ENCODE measurements around the gene TSHZ2. TPM values are rescaled to one million over a fixed set of nuclear protein-coding genes. Genes with fewer than 3 reads are reported as not detected.

TSHZ2 gene
- total and polyA plus RNA-seq, 9 of the 15 experiments (the other 6 are each of a cell fraction or from before 2014, with no cell fraction given): 0.03 to 0.20 (median 0.05) TPM; not detected in 4

DNA sequence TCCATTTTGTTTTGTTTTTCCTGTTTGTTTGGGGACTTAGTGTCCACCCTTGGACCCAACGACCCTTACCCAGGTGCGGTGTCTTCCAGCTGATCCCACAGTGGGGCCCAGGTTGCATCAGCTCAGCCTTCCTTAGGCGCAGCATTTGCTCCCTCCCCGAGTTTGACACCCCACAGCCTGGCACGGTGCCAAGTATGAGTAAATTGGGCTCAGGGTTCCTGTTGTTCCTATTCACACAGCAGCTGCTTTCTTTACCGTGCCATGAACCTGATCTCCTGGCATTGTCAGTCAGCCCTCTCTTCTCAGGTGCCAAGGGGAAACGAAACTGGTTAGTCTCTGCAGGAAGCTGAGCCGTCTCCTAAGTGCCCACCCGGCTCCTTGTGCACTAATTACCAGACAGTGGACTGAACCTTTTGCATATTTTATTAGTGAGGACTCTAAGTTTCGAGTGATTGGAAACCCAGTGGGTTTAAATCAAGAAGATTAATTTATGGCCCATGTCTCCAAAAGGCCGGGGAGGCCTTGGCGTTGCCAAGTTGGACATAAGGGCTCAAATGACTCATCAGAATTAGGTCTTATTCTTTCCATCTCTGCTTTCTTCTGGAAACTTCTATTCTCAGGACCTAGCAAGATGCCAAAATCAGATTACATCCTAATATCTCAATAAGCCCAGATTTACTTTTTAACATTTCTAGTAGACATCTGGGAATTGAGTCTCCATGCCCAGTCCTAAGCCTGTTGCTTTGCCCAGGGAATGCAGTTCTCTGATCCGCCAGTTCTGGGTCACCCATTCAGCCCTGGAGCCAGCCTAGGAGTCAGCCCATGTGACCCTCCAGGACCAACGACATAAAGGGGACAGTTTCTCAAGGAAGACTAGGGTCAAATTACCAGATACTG, 68.8 kb downstream of the TSHZ2 start:
- FAIRE-seq (no peak), DNase-seq (ENCODE audit: extremely low read depth in 1 of 4, low spot score in 3 of 4) (peak in 2 of 4 experiments; percentile 7 to 8)
- intact Hi-C loops (cut with micrococcal nuclease): no loop called here

More for the DNA sequence above, 68.8 kb downstream of the TSHZ2 start:
- peaks cover 7 to 8% of the 10 kb centered on the region in 2 experiments for H3K27me3 ChIP-seq (ENCODE audit: control insufficient read depth in 2 of 2, insufficient read depth in 2 of 2, low read length in 2 of 2)
- no peaks in the 10 kb centered on the region for H3K36me3 ChIP-seq (ENCODE audit: control insufficient read depth, insufficient read depth, low read length)
- H3K9me1 ChIP-seq (ENCODE audit: control insufficient read depth, insufficient read depth, low read length): no peaks in the 10 kb centered on the region
- no peak overlapping the region for H2AFZ ChIP-seq (ENCODE audit: low read depth, low read length)
- in situ Hi-C loops (cut with MboI): no loop called here
- BruUV-seq (replicated peaks): no TSS peak
- no peak overlapping the region for H3K9ac ChIP-seq (ENCODE audit: insufficient read depth in 1 of 2, low read depth in 2 of 2, low read length in 2 of 2)
- no peak overlapping the region for H3K4me2 ChIP-seq (ENCODE audit: insufficient read depth, low read length)
- TF ChIP-seq TCF3 (CRISPR knock-in tag; IDR thresholded peaks at IDR 0.05): no peak
- TF ChIP-seq THRAP3 (IDR thresholded peaks at IDR 0.05; ENCODE audit: borderline replicate concordance): no peak
- TF ChIP-seq NFE2 (IDR thresholded peaks at IDR 0.05; ENCODE audit: low read depth): peak; percentile 20; the same call in 1 of the 2 replicates
- peak; percentile 99 for TF ChIP-seq NFIC (IDR thresholded peaks at IDR 0.05)
- no peak for TF ChIP-seq KLF16 (IDR thresholded peaks at IDR 0.05)
- TF ChIP-seq TSC22D4 (tag; IDR thresholded peaks at IDR 0.05): no peak
- no peak for TF ChIP-seq TEAD2 (tag; IDR thresholded peaks at IDR 0.05)
- TF ChIP-seq L3MBTL2 (IDR thresholded peaks at IDR 0.05): 0 out of 2 replicates have a peak, but pooled peaks have one; percentile 24
- TF ChIP-seq SMAD1 (IDR thresholded peaks at IDR 0.05; ENCODE audit: low read depth, low read length, partially characterized antibody): peak; percentile 63
- no peak for TF ChIP-seq ZNF785 (CRISPR knock-in tag; IDR thresholded peaks at IDR 0.05)
- no peak for TF ChIP-seq ETV6 (IDR thresholded peaks at IDR 0.05; ENCODE audit: borderline replicate concordance in 1 of 2, low read depth in 2 of 2, low read length in 1 of 2)
- no peak for TF ChIP-seq ETV6 (CRISPR knock-in tag; IDR thresholded peaks at IDR 0.05; ENCODE audit: borderline replicate concordance)
- TF ChIP-seq NFIX (CRISPR knock-in tag; IDR thresholded peaks at IDR 0.05; ENCODE audit: low read depth): peak; percentile 96
- no peak for TF ChIP-seq ELF4 (CRISPR knock-in tag; IDR thresholded peaks at IDR 0.05)
- no peak for TF ChIP-seq FOXM1 (IDR thresholded peaks at IDR 0.05; ENCODE audit: low read depth)
- TF ChIP-seq FOXM1 (CRISPR knock-in tag; IDR thresholded peaks at IDR 0.05; ENCODE audit: low read depth): no peak
- H3K27ac ChIP-seq (ENCODE audit: extremely low read depth, low read depth, low read length): no peak overlapping the region
- H3K4me3 ChIP-seq: no peak overlapping the region
- no peaks in the 10 kb centered on the region for H4K20me1 ChIP-seq (replicated peaks; ENCODE audit: control insufficient read depth, insufficient read depth, low read length)
- 10% methylated on average over 14 of the region's 14 CpGs for WGBS (ENCODE audit: insufficient coverage, low coverage, missing lambda C conversion rate)
- no peaks in the 10 kb centered on the region for H3K79me2 ChIP-seq (ENCODE audit: control insufficient read depth, insufficient read depth, low read length)
- POLR2A ChIA-PET: no interaction called here
- ATAC-seq: no peak
- CTCF ChIA-PET (ENCODE audit: low intra/inter-chr PET ratio): no interaction called here
- no peaks in the 10 kb centered on the region for H3K4me1 ChIP-seq (replicated peaks in 1 of 2; ENCODE audit: control insufficient read depth in 2 of 2, insufficient read depth in 2 of 2, low read length in 2 of 2)
- no peaks in the 10 kb centered on the region for H3K9me3 ChIP-seq (replicated peaks; ENCODE audit: control insufficient read depth, insufficient read depth, low read depth, low read length)
